ENCODE data around the gene STK24.
"Not testable (repeated sequence)": the region's sequence is repeated elsewhere in the genome, so short reads cannot be mapped to it uniquely, and the experiment has no call there.

The STK24 gene

DNA sequence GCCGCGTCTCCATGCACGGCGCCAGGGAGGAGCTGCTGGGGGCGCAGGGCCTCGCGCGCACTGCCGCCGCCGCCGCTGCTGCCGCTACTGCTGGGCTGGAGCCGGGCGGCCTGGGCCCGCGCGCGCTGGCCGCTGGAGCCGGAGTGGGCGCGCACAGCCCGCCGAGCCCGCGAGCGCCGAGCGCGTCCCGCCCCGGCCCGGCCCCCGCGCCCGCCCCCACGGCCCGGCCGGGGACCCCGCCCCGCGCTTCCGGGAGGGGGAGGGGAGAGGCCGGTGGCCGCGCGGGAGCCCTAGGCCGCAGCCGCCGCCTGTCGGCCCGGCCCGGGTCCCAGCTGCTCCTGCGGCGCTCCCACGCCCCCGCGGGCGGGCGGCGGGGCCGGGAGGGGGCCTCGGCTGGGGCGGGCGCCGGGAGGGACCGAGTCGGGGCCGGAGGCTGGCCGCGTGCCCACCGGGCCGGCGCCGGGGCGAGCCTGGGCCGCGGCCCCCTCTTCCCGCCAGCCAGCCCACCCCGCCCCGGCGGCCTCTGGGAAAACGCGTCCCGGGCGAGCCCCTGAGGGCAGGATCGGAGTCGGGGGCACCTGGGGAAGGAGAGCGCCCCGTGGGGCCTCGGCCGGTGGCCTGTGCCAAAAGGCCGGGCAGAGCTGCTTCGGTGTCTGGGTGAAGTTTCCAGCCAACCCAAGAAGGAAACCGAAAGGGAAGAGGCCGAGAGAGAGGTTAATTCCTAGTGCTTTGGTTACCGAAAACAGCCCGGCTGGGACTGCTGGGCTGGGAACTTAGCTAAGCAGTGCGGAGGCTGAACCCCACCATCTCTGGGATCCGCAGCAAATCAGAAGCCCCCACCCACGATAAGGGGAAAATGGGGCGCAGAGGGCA, at the start of gene STK24:
Gene STK24, minus strand, starts transcription at position 145 of the 873 bp plus-strand sequence. CDS start 321 bp downstream, outside the sequence.
- peak in 2 of 3 experiments; percentile 36 to 55 for DNase-seq (ENCODE audit: low read depth in 3 of 3)

DNA sequence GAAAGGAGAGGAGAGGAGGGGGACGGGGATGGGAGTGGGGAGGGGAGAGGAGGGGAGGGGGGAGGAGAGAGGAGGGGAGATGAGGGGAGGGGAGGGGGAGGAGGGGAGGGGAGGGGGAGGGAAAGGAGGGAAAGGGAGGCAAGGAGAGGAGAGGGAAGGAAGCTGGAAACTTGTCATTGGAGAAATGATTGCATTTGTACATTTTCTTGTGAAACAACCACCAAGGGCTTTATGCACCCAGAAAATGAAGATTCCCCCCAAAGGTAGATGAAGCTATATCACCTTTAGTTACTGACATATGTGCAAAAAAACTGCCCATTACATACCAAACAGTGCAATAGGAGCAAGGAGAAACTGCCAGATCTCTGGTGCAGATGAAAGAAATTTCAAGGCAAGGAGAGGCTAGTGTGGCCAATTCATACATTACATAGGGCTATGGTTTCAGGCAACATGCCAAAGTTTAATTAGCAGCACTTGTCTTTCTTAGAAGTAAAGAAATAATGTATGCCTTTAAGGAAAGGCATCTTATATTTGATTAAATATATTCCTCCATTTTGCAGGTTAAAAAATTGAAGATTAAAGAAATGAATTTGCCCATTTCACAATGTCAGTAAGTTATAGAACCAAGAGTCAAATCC, 49.5 kb upstream of the STK24 start:
- no peak for DNase-seq (ENCODE audit: low read depth in 3 of 3)

DNA sequence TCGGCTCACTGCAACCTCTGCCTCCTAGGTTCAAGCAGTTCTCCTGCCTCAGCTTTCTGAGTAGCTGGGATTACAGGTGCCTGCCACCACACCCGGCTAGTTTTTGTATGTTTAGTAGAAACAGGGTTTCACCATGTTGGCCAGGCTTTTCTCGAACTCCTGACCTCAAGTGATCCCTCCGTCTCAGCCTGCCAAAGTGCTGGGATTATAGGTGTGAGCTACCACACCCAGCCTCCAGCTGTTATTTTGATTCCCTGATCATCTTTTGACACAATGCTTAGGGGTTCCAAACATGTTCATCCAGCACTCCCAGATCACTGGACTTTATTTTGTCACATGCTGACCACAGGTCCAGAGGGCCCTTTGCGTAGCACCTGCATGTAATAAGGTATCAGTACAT, 47.7 kb upstream of the STK24 start:
- DNase-seq (ENCODE audit: low read depth in 3 of 3) = not testable (repeated sequence)

DNA sequence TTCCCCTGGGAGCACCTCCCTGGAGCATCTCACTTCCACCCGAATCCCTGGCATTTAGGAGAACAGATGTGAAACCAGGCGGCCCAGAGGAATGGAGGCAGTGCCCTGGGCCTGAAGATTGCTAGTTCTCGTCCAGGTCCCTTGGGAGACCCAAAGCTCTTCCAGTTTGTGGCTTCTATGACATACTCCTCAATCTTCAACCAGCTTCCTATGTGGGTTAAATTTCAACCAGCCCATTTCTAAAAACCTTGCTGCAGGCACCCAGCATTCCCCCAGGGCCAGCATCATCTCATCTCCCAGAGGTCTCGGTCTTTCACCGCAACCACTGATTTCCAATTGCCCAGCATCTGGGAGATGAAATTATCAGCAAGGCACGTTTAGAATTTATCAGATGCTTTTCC, 46.0 kb upstream of the STK24 start:
- no peak for DNase-seq (ENCODE audit: low read depth in 3 of 3)

DNA sequence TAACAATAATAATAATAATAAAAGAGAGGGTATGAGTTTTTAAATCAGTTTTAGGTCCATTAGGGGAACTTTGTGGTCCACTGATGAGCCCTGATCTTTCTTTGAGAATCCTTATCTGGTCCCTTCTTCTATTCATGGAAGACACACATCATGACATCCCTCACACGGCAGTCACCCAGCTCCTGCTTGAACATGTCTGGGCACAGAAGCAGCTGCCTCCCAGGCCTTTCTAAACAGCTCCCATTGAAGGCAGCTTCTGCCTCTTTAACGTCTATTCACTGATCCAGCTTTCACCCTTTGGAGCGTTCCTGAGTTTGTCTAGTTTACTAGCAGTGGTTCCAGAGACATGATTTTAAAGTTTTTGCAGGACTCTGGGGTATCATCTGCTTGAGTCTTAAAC, 42.6 kb upstream of the STK24 start:
- DNase-seq (ENCODE audit: low read depth in 3 of 3) = no peak

DNA sequence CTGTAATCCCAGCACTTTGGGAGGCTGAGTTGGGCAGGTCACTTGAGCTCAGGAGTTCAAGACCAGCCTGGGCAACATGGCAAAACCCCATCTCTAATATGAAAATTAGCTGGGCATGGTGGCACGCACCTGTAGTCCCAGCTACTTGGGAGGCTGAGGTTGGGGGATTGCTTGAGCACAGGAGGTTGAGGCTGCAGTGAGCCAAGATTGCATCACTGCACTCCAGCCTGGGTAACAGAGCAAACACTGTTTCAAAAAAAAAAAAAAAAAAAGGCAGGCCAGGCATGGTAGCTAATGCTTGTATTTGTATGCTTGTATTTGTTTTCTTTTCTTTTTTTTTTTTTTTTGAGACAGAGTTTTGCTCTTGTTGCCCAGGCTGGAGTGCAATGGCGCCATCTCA, 38.7 kb upstream of the STK24 start:
- DNase-seq (ENCODE audit: low read depth in 3 of 3) = not testable (repeated sequence)

DNA sequence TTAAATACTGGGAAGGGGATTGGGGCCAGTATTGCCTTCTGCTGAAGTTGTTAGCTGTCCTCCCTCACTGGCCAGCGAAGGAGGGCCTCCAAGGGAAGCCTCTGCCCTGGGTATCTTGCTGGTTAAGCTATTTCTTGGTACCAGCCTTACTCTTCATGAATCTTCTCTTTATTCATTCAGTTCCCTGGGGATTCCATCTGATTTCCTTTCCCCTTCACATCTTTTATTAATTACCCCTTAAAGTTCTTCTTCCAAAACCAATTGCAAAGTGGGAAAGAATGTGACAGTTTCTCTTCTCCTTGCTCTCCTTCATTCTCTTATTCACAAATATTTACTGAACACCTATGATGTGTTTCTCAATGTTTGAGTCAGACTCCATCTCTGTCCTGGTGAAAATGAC, 36.7 kb upstream of the STK24 start:
- DNase-seq (ENCODE audit: low read depth in 3 of 3) = no peak

DNA sequence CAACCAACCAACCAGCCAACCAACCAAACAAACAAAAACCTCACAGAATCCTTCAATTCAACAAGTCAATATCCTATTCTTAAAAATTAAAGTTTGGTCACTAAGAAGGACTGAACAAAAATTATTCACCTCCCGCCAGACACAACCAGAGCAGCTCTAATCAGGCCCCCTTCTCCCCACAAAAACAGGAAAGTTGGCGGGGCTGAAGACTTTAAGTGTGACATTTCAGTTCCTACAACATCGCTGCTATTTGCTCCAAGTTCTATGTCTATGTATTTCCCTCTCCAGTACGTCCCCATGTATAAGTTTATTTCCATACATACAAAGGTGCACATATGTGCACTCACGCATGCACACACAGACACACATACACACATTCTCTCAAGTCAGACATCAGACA, 32.8 kb upstream of the STK24 start:
- no peak for DNase-seq (ENCODE audit: low read depth in 3 of 3)

DNA sequence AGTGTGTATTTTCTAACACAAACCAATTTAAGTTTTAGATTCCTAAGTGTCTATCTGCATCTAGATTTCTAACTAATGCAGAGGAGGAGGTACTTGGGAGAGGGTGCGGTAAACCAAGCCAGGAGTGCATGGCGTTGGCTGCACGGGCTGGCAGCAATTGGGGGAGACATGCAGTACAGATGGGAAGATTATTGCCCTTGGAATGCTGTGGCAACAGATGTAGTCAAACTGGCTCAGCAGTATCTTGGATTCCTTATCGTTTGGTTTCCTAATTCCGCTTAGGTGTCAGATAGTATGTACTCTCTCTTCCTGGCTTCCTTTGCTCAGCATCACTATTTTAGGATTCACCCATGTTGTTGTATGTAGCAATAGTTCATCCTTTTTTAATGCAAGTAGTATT, 29.4 kb upstream of the STK24 start:
- no peak for DNase-seq (ENCODE audit: low read depth in 3 of 3)

DNA sequence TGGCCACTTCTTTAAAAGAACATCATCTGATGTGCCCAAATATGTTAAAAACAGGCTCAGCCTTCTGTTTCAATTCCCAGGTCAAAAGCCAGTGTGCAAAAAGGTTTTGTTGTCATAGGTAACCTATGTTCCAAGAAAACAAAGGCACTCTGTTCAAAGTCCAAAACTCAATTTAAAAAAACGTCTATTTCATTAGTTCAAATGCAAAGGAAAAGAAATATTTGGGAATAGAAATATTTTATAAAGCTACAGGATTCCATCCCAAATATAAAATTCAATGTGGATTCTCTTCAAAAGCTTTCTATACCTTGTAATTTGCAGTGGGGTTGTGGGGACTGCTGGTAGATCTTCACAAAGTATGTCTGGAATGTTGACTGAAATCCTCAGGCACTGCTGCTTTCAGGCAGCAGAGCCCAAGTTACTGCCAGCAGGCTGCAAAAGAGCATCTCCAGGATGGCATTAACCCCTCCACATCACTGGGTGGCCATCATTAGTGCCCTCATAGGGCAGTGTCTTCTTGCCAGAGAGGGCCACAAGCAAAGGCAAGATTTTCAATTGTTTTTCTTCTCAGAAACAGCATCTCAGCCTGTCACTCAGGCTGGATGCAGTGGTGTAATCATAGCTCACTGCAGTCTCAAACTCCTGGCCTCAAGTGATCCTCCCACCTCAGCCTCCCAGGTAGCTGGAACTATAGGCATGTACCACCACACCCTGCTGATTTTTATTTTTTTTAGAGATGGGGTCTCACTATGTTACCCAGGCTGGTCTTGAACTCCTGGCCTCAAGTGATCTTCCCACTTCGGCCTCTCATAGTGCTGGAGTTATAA, 22.8 kb upstream of the STK24 start:
- DNase-seq (ENCODE audit: low read depth in 3 of 3) = no peak

DNA sequence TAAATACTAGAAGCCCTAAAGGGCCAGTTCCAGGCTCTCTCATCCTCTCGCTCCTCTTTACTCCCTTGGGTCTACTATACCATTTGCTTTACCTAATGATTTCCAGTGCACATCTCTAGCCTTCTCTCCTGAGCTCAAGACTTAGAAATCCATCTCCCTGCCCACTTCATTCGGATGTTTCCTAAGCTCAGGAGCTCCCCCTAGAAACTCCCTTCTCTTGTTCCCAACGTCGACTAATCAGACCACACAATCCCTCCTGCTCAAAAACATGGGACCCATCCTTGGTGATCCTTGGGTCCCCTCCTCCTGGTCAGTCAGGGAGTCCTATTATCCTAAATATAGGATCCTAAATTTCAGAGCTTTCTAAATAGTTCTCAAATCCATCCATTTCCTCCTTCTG, 21.1 kb upstream of the STK24 start:
- no peak for DNase-seq (ENCODE audit: low read depth in 3 of 3)

DNA sequence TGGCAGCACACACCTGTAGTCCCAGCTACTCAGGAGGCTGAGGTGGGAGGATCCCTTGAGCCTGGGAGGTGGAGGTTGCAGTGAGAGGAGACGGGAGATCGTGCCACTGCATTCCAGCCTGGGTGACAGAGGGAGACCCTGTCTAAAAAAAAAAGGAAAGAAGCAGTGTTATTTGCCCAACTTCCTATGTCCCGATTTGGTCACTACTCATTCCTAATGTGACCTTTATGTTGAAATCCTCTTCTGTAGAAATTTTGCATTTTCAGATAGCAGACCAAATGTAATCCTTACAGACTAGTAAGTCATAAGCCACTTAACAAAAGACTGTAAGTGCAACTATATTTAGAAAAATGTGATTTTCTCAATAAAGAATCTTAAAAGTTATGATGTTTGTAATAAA, 18.2 kb upstream of the STK24 start:
- DNase-seq (ENCODE audit: low read depth in 3 of 3) = no peak

DNA sequence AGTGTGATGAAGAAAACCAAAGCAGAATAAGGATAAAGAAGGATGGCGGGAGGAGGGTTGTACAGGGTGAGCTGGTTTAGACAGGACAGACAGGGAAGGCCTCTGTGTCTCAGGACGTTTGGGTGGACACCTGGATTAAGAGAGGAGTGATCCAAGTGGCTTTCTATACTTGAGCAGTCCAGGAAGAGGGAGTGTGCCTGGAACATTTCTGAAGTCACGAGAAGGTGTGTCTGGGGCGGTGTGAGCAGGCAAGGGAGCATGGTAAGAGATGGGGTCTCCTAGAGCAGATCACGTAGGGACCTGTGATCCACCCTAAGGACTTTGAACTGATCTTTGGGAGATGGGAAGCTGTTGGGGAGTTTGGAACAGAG, 15.4 kb upstream of the STK24 start:
- DNase-seq (ENCODE audit: low read depth in 3 of 3) = no peak

DNA sequence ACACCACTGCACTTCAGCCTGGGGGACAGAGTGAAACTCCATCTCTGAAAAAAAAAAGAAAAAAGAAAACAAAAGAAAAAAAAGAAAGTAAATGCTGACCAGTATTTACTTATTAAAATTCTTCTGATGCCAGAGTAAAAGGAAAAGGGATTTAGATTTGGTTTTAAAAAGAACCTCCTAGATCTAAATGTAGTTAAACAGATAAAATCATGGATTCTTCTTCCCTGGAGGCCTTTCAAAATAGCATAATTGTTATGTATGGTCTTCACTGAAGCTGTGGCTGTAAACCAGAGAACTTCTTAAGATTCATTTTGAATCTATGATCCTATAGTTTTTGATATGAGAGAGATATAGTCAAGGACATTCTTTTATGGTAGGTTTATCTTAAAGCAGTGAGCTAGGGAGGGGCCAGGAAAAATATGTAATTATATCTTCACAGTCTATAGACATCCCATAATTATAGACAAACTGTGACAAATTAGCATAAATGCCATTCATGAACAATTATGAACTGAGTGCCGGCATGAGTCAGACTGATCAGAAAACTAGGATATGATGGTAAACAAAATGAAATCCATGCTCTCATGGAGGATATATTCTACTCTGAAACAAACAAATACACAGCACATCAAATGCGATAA, 14.9 kb upstream of the STK24 start:
- no peak for DNase-seq (ENCODE audit: low read depth in 3 of 3)

DNA sequence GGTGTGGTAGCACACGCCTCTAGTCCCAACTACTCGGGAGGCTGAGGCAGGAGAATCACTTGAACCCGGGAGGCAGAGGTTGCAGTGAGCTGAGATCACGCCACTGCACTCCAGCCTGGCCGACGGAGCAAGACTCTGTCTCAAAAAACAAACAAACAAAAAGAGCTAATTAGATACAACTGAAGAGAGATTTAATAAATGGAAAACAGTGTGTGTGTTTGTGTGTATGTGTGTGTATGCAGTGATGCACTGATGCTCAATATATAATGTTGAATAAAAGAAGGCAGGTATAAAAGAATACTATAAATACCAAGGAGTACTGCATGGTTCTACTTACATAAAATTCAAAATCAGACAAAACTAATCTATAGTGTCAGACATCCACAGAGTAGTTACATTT, 13.6 kb upstream of the STK24 start:
- DNase-seq (ENCODE audit: low read depth in 3 of 3) = not testable (repeated sequence)

DNA sequence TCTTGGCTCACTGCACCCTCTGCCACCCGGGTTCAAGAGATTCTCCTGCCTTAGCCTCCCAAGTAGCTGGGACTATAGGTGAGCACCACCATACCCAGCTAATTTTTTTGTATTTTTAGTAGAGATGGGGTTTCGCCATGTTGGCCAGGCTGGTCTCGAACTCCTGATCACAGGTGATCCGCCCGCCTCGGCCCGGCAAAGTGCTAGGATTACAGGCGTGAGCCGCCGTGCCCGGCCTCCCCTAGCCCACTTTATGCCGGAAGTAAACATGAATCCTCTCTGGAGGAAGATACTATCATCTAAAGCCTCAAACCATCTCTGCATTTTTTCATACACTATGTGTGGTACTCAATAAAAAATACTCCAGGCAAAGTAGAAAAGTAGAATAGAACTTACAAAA, 12.6 kb upstream of the STK24 start:
- not testable (repeated sequence) for DNase-seq (ENCODE audit: low read depth in 3 of 3)

DNA sequence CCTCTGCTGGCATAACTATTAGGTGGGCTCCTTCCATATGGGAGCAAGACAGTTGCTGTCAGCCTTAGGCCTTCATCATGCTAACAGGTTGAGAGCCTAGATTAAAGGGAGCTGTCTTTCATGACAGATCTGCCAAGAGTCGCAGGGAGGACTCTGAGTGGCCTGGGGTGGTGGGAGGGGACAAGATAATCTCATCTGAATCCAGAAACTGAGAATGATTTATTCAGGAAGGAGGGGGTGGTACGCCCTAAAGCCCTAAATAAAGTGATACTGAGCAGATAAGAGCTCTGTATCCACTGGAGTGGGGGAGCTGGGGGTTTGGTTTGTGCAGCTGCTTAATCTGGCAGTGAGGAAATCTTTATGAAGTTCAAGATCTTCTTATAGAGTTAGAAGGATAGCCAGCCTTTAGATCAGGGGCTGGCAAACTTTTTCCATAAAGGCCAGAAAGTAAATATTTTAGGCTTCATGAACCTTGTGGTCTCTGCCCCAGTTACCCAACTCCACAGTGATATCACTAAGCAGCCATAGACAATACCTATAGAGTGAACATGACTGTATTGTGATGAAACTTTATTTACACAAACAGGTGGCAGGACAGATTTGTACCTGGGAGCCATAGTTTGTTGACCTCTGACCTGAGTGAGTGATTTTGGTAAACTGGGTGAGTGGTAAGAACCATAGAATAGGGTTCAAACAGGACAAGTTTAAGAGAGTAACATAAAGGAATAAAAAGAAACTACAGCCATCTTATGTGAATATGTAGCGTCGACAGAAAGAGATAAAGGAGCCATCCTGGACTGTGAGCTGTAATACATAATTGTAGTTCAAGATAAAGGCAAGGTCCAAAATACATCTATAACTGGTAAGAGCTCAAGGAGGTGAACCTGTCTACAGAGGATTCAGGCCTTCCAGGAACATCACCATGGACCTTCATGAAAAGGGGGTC, 9.8 kb upstream of the STK24 start:
- DNase-seq (ENCODE audit: low read depth in 3 of 3) = no peak

DNA sequence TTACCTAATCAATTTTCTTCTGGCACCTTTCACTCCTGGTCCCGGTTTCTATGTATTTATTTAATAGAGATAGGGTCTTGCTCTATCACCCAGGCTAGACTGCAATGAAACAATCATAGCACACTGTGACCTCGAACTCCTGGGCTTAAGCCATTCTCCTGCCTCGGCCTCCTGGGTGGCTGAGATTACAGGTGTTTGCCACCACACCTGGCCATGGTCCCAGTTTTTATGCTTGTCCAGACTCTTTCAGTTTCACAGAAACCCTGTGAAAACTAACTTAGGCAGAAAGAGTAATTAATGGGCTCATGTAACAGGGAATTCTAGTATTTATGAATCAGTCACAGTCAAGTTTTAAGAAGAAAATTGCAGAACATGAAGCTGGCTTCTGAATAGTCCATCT, 9.0 kb upstream of the STK24 start:
- DNase-seq (ENCODE audit: low read depth in 3 of 3) = no peak

DNA sequence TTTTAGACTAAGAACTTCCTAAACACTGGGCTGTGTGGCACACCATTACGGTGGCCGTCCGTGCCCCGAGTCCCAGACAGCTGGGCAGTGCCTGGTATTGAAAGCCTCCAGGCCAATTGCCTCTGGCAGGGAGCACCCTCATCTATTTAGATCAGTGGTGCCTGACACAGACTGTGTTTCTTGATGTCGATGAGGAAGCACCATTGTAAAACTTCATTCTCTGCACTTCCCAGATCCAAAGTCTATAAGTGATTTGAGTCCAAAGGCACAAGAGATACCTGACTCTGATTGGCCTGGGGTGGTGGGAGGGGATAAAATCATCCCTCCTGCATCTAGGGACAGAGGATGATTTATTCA, 8.5 kb upstream of the STK24 start:
- DNase-seq (ENCODE audit: low read depth in 3 of 3) = no peak

DNA sequence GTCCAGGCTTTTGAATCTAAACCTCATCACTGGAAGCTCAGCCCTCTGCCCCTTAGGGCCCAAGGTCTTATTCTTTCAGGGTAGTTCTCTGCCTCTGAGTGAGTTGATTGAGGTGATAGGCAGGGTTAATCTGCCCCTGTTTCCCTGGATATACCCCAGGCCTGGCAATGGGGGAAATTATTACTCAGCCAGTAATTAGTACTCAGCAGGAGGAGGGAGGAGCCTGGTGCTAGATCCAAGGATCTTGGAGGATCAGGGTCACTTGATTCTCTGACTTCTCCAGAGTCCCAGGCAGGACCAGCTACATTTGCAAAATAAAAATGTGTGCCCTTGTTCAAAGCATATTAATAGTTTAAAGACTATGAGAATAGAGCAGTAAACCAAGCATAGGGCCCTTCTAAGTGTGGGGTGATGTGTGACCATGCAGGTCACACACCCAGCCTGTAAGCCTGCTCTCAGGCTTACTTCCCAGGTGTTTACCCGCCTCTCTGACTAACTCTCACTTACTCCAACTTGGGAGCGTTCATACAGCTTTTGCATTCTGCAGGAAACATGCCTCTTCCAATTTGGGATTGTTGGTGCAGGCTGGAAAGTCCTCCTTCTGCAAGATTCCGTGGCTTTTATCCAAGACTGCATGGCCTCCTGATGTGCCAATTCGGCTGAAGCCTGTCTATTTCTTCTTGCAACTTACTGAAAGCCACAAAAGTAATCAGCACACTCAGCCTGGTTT, 7.9 kb upstream of the STK24 start:
- DNase-seq (ENCODE audit: low read depth in 3 of 3) = no peak
